Fibroblast of skin of scalp (primary cell): ENCODE data around the gene MYCBPAP.

Experiments used
- DNase-seq: peaks from one replicate; pipeline ENCODE4 v3.0.0-alpha.2; 2013

MYCBPAP gene

DNA sequence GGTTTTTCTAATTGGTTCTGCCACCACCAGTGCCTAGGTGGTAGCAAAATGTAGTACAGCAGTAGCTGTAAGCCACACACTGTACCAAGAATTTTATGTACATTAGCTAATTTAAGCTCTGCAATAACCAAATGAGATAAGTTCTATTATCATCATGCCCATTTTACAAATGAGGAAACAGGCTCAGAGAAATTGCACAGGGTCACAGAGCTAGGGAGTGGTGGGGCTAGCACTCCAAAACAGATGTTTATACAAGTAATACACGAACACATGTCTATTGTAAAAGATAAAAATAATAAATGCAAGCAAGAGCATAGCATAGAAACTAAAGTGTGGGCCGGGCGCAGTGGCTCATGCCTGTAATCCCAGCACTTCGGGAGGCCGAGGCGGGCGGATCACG, 16.0 kb upstream of the MYCBPAP start:
- no peak for DNase-seq

- DNase-seq = no peak
Measured at GRCh38 chr17:50493744-50494143, 14.5 kb upstream of the MYCBPAP start.

DNA sequence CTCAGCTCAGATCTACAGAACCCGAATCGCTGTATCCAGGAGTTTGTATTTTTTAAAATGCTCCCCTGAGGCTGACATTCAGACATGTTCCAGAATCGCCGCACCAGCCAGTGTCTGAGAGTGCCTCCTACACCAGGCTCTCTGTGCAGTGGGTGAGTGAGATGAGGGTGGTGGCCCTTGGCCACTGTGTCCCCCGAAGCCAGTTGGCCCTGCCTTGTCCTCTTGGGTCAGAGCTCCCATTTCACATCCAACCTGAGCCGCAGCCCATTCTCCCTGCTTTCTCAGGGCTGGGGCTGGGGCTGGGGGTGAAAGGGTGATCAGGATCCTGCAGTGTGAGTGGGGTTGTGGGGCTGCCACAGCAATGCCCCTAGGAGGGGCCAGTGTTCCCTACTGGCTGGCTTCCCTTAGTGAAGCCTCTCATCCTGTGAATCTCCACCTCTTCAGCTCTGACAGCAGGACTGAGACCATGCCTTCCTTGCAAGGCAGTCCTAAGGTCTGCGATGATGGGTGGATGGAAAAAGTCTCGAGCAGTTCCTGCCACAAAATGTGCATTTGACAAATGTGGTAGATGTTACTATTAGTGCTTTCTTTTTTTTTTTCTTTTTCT, 12.9 kb upstream of the MYCBPAP start:
- DNase-seq = no peak

- peak; percentile 72 for DNase-seq
Measured at GRCh38 chr17:50495918-50496317, 12.3 kb upstream of the MYCBPAP start.

DNA sequence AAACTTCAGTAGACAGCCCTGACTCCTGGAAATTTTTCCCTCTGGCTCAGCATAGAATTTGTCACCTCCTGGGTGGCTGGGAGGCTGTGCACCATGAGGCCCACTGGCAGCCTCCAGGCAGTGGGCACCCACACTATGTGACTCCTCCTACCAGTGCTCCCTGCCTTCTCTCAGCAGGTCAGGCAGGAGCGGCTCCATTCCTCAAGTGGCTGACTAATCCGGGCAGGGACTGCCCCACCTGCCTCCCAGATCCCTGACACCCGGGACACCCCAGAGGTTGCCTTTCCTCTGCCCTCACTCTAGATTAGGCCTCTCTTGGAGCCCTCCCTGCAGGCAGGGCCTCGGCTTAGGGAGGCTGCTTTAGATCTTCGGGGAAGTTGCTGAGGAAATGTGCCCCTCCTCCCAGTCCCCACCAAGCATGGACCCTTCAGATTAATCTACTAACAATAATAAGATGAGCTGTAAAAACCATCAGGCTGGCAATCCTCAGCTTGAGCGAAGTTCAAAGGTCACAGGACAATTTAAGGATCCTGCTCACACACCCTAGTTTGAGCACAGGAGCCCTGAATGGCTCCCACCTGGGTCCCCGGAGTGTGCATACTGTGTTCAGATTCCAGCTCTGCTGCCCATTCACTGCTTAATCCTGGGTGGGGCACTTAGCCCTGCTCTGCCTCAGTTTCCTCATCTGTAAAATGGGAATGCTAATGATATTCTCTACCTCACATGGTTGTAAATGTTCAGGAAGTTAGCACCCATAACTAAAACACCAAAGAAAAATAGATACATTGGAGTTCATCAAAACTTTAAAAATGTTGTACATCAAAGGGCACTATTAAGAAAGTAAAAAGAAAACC, 10.0 kb upstream of the MYCBPAP start:
- DNase-seq = no peak

GRCh38 chr17:50499270-50499669, 9.0 kb upstream of the MYCBPAP start:
- DNase-seq = no peak

DNA sequence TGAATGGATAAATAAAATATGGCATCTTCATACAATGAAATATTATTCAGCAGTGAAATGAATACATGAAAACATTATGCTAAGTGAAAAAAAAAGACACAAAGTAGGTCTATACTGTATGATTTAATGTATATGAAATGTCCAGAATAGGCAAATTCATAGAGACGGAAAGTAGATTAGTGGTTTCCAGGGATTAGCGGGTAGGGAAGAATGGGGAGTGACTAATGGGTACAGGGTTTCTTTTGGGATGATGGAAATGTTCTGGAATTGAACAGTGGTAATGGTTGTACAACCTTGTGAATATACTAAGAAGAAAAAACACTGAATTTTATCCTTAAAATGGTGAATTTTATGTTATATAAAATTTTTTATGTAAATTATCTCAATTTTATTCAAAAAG, 8.5 kb upstream of the MYCBPAP start:
- DNase-seq = peak; percentile 77

DNA sequence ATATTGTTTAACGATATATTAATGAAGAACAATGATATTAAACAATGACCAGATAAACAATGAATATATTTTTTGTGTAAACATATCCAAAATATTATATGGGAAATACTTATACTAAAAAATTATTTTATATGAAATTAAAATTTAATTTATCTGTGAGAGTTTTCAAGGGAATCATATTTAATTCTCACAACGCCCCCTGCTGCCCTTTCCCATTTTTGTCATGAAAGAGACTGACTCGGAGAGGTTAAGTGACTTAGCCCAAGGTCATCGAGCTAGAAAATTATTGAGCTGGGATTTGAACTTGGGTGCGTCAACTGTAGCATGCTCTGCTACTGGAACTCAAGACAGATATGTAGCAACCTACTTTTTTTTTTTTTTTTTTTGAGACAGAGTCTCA, 7.2 kb upstream of the MYCBPAP start:
- DNase-seq = peak; percentile 34

DNA sequence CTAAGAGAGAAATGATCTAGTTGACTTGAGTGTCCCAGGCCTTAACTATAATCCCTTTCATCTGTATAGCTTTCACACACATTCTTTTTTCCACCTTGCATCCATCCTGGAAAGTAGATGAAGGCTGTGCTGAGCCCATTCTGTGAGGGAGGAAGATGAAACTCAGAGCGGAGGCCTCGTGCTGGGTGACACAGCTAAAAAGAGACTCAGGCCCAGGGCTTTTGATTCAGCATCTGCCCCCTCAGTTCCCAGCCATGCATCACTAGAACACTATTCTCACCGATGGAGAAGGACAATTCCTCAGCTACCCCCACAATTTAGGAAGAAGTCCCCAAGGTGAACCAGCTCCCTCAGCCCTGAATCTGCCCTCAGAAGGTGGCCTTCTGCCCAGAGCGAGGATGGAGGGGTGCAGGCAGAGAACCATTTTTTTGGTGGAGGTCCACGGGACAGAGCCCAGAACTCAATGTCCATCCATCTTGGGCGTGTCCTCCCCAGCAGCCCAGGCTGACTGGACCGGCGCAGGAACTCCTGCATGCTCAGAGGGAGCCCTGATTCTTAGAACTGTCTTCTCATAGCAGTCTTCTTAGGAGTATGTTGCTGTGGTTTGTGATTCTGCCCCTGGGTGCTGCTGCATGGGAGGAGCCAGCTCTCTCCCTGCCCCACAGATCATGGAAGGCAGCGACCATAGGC, 5.8 kb upstream of the MYCBPAP start:
- no peak for DNase-seq

GRCh38 chr17:50505591-50506130, 2.6 kb upstream of the MYCBPAP start:
- DNase-seq = no peak

DNA sequence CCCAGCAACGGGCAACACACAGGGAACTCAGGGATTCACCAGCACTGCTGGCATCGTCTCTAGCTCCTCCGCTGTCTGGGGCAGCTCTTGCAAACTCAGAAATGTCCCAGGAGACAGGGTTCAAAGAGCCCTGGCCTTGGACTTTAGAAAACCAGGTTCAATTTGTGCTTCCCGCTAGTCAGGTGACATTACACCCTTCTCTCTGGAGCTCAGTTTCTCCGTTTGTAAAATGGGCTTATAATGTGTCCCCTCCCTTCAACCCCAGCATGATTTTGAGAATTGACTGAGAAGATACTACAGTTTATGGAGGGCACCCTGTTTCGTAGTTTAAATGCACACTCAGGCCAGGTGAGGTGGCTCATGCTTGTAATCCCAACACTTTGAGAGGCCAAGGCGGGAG, 1.9 kb upstream of the MYCBPAP start:
- no peak for DNase-seq

GRCh38 chr17:50508573-50509460, 578 bp downstream of the MYCBPAP start:
- DNase-seq = no peak

- no peak for DNase-seq
Measured at GRCh38 chr17:50511058-50511457, 2.8 kb downstream of the MYCBPAP start.

DNA sequence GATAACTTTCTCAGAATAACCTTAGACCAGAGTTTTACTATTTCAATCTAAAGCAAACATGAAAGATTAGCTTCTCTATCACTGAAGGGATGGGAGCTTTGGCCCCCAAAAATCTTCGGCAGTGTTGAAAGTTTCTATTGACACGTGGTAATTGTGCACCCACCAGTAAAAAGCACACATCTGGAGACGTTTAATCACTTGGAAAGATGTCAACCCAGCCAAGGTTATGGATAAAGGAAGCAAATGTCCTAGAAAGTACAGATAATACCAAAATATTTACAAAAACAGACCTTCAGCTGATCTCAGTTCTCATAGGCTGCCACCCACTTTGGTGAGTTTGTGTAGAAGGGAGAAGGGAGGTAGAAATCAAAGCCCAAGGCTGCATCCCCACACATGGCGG, 5.3 kb downstream of the MYCBPAP start:
- DNase-seq = no peak

DNA sequence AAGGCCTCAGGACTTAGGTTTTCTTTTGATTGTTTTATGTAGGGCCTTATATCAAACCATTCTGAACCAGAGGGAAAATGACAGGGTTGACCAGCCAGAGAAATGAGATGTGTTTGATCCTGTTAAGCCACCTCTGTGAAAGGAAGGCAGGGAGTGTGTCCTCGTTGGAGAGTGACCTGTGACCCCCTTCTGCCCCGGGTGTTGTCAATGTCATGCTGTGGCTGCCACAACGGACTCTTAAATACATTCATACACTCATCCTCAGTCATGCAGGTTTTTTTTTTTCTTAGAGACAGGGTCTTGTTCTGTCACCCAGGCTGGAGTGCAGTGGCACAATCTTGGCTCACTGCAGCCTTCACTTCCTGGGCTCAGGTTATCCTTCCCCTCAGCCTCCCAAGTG, 6.1 kb downstream of the MYCBPAP start:
- DNase-seq = no peak

DNA sequence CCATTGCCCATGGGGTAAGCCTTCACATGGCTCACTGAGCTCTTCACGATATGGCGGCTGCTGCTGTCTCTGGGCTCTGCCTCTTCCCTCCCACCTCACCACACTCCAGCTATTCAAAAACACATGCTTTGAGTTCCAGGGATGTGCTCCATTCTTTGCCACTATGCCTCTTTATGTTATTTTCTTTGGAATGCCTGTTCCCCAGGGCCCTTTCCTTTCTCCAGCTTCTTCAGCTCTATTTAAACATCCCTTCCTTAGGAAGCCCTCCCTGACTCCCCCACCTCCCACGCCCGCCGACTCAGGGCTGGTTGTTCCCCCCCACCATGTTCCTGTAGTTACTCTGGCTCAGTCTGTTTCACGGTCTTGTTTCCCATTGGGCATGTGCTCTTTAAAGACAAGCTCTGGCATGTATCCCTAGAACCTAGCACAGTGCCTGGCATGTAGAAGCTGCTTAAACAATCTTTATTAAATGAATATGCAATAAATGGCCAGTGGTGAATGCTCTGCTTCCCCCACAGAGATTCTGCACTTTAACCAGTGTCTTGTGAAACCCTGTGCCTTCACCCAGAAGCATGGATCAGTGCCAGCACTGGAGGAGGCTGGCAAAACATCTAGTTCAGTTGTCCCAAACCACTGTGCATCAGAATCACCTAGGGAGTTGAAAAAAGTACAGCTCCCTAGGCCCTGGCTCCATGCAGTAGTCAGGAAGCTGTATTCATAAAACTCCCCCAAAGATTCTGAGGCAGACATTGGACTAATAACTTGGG, 6.9 kb downstream of the MYCBPAP start:
- DNase-seq = peak; percentile 87

DNA sequence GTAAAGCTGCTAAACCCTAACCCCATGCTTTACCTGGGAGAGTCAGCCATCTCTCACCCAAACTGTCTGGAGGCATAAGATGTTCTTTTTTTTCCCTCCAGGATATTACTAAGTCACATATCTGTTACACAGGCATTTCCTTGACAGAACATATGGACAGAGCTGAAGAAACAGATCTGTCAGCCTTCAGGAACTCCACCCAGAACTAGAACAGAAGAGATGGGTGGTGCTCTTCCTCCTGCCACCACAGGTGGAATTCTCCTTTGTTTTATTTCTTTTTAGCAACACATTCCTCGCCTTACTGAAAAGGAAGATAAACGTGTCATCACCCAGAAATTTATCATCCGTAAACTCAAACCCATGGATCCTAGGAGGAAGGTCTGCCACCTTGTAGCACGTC, 8.8 kb downstream of the MYCBPAP start:
- no peak for DNase-seq

DNA sequence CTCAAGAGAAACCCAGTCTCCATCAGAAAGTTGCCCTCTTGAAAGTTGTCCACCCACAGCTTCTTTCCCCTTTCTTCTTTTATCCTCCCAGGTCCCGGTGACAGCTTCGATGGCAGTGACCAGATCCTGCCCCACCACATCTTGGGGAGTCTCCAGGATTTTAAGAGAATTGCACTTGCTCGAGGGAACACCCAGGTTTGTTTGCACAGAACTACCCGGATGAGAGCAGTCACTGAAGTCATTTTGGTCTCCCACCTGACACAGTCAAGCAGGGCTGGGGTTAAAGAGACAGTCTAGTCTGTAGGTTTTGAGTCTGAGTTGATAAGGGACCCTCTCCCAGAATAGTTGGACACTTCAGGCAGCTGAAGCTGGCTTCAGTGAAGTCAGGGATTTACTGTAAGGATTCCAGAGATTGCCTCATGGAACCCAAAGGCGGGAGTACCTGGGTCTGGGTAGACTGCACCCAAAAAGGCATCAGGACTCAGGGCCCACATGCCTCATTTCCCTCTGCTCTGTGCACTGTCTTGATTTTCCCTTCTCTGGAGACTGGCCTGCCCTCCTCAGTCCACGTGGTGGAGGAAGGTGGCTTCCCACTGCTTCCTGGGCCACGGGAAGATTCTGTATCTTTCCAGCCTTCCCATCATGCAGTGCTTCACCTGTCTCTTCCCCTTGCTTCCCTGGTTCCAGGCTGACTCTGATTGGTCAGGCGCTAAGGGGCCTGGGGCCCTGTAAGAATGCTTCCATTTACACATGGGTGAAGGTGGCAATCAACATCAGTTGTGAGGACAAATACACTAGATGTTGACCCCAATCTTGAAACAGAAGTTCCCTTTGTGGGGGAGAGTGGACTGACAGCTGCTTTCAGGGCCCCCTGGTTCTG, 9.5 kb downstream of the MYCBPAP start:
- DNase-seq = no peak

DNA sequence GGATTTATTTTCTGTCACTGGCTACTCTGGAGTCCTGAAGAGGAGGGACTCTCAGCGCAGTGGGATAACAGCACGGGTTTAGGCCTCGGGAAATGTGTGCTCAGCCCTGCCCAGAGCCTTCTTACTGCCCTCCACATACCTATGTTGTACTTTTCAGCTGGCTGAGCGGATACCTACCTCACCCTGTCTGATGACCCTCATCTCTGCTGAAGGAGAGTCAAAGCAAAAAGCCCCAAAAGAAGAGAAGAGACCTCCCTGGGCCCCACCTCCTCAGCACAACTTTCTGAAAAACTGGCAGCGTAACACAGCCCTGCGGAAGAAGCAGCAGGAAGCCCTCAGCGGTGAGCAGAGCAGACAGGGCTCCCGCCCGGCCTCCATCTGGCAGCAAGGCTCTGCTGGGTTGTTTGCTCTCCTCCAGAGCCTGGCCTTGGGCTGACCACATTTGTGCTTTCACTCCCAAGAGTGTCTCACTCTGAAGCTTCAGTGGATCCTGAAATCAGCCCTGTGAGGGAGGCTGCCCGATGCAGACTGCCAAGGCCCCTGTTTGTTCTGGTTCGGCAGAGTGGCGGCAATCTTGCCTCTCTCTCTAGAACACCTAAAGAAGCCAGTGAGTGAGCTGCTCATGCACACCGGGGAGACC, 10.3 kb downstream of the MYCBPAP start:
- no peak for DNase-seq
